Measurements from ENCODE around the gene ATP5PB. TPM values are rescaled to one million over a fixed set of nuclear protein-coding genes. Genes with fewer than 3 reads are reported as not detected.

Gene ATP5PB
- polyA plus RNA-seq, 1 donor from 2014 or later = 597 TPM

GRCh38 chr1:111422546-111423391, 26.5 kb upstream of the ATP5PB start:
- no peaks in the 10 kb centered on the region for H3F3A ChIP-seq (ENCODE audit: insufficient read depth, low read length, poor library complexity, severe bottlenecking)
- TF ChIP-seq POLR2AphosphoS5 (IDR thresholded peaks at IDR 0.05) (no peak), EZH2 (IDR thresholded peaks at IDR 0.05; ENCODE audit: borderline replicate concordance, insufficient read depth, low read length, poor library complexity, severe bottlenecking) (no peak), TAF1 (IDR thresholded peaks at IDR 0.05; ENCODE audit: low read depth) (no peak), SMC3 (conservative IDR thresholded peaks at IDR 0.05; ENCODE audit: poor library complexity) (no peak)
- TF ChIP-seq, protein P1, sequence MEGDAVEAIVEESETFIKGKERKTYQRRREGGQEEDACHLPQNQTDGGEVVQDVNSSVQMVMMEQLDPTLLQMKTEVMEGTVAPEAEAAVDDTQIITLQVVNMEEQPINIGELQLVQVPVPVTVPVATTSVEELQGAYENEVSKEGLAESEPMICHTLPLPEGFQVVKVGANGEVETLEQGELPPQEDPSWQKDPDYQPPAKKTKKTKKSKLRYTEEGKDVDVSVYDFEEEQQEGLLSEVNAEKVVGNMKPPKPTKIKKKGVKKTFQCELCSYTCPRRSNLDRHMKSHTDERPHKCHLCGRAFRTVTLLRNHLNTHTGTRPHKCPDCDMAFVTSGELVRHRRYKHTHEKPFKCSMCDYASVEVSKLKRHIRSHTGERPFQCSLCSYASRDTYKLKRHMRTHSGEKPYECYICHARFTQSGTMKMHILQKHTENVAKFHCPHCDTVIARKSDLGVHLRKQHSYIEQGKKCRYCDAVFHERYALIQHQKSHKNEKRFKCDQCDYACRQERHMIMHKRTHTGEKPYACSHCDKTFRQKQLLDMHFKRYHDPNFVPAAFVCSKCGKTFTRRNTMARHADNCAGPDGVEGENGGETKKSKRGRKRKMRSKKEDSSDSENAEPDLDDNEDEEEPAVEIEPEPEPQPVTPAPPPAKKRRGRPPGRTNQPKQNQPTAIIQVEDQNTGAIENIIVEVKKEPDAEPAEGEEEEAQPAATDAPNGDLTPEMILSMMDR (IDR thresholded peaks at IDR 0.05; ENCODE audit: poor library complexity, severe bottlenecking) = no peak
- no peaks in the 10 kb centered on the region for H4K20me1 ChIP-seq (ENCODE audit: insufficient read depth)
- H3K36me3 ChIP-seq (ENCODE audit: insufficient read depth, low read length) = no peaks in the 10 kb centered on the region
- H3K9me3 ChIP-seq (ENCODE audit: low read length) = no peaks in the 10 kb centered on the region
- H2AFZ ChIP-seq (ENCODE audit: low read depth, low read length) = no peak overlapping the region
- H3K27ac ChIP-seq (ENCODE audit: low read length) = no peak overlapping the region
- H3K27me3 ChIP-seq (ENCODE audit: insufficient read depth, low read depth, low read length) = no peaks in the 10 kb centered on the region
- H3K9ac ChIP-seq (ENCODE audit: low read length) = no peak overlapping the region
- no peaks in the 10 kb centered on the region for H3K9me2 ChIP-seq (ENCODE audit: insufficient read depth, low read length)
- no peaks in the 10 kb centered on the region for H3K79me2 ChIP-seq (replicated peaks; ENCODE audit: insufficient read depth, low read length)
- no peak overlapping the region for H3K4me2 ChIP-seq (ENCODE audit: low read length)
- no peak overlapping the region for H3K4me3 ChIP-seq (ENCODE audit: low read length)

DNA sequence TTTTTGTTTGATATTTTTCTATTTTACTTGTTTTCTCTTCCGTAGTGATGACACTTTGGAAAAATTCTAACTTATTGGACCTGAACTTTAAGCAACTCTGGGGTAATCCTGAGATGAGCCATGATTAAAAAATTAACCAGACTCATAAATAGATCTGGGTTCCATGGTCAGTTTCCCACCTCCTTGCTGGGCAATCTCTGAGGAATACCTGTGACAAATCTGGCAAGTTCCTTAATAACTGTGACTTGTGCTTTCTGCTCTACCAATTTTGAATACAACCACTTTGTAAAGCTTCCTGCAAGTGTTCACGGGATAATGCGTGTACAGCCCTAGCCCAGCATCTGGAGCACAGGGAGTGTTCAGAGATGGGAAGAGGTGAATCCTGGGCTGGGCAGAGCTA, 25.0 kb upstream of the ATP5PB start:
- no peaks in the 10 kb centered on the region for H3K9me3 ChIP-seq (ENCODE audit: low read length)
- no peaks in the 10 kb centered on the region for H3F3A ChIP-seq (ENCODE audit: insufficient read depth, low read length, poor library complexity, severe bottlenecking)
- no peak overlapping the region for H3K27ac ChIP-seq (ENCODE audit: low read length)
- TF ChIP-seq RAD21 (conservative IDR thresholded peaks at IDR 0.05) = no peak
- no peak for TF ChIP-seq SMC3 (conservative IDR thresholded peaks at IDR 0.05; ENCODE audit: poor library complexity)
- no peak for TF ChIP-seq EZH2 (IDR thresholded peaks at IDR 0.05; ENCODE audit: borderline replicate concordance, insufficient read depth, low read length, poor library complexity, severe bottlenecking)
- H4K20me1 ChIP-seq (ENCODE audit: insufficient read depth) = no peaks in the 10 kb centered on the region
- H3K4me3 ChIP-seq (ENCODE audit: low read length) = no peak overlapping the region
- H3K9ac ChIP-seq (ENCODE audit: low read length) = no peak overlapping the region
- H3K36me3 ChIP-seq (ENCODE audit: insufficient read depth, low read length) = no peaks in the 10 kb centered on the region
- H3K9me2 ChIP-seq (ENCODE audit: insufficient read depth, low read length) = no peaks in the 10 kb centered on the region
- H3K4me2 ChIP-seq (ENCODE audit: low read length) = no peak overlapping the region
- H3K27me3 ChIP-seq (ENCODE audit: insufficient read depth, low read depth, low read length) = no peaks in the 10 kb centered on the region
- H3K79me2 ChIP-seq (replicated peaks; ENCODE audit: insufficient read depth, low read length) = no peaks in the 10 kb centered on the region
- no peak overlapping the region for H2AFZ ChIP-seq (ENCODE audit: low read depth, low read length)

GRCh38 chr1:111436726-111437125, 12.5 kb upstream of the ATP5PB start:
- H3K4me2 ChIP-seq (ENCODE audit: low read length) = no peak overlapping the region
- H3K9me3 ChIP-seq (ENCODE audit: low read length) = no peaks in the 10 kb centered on the region
- H3K4me3 ChIP-seq (ENCODE audit: low read length) = no peak overlapping the region
- no peaks in the 10 kb centered on the region for H3F3A ChIP-seq (ENCODE audit: insufficient read depth, low read length, poor library complexity, severe bottlenecking)
- no peak overlapping the region for H3K9ac ChIP-seq (ENCODE audit: low read length)
- TF ChIP-seq POLR2AphosphoS5 (IDR thresholded peaks at IDR 0.05) (no peak), TAF1 (IDR thresholded peaks at IDR 0.05; ENCODE audit: low read depth) (no peak), MXI1 (conservative IDR thresholded peaks at IDR 0.05; ENCODE audit: poor library complexity, severe bottlenecking) (no peak), SMC3 (conservative IDR thresholded peaks at IDR 0.05; ENCODE audit: poor library complexity) (no peak), EZH2 (IDR thresholded peaks at IDR 0.05; ENCODE audit: borderline replicate concordance, insufficient read depth, low read length, poor library complexity, severe bottlenecking) (no peak)
- TF ChIP-seq, protein P1 (IDR thresholded peaks at IDR 0.05; ENCODE audit: poor library complexity, severe bottlenecking) = no peak
- no peak overlapping the region for H3K27ac ChIP-seq (ENCODE audit: low read length)
- no peaks in the 10 kb centered on the region for H3K79me2 ChIP-seq (replicated peaks; ENCODE audit: insufficient read depth, low read length)
- H4K20me1 ChIP-seq (ENCODE audit: insufficient read depth) = no peaks in the 10 kb centered on the region
- H3K36me3 ChIP-seq (ENCODE audit: insufficient read depth, low read length) = no peaks in the 10 kb centered on the region
- H3K9me2 ChIP-seq (ENCODE audit: insufficient read depth, low read length) = no peaks in the 10 kb centered on the region
- H2AFZ ChIP-seq (ENCODE audit: low read depth, low read length) = no peak overlapping the region
- H3K27me3 ChIP-seq (ENCODE audit: insufficient read depth, low read depth, low read length) = no peaks in the 10 kb centered on the region
